ENCODE data around the gene CATSPERD. TPM values are rescaled to one million over a fixed set of nuclear protein-coding genes. Genes with fewer than 3 reads are reported as not detected.
A peak's percentile ranks its signal among the peaks of the same experiment; 100 is the strongest.

The CATSPERD gene
- total RNA-seq, 2 donors from 2014 or later = not detected

- no peaks in the 10 kb centered on the region for H3K27me3 ChIP-seq
- DNase-seq = no peak
- H3K27ac ChIP-seq = no peak overlapping the region
- no peaks in the 10 kb centered on the region for H3K9me3 ChIP-seq
- H3K36me3 ChIP-seq = no peaks in the 10 kb centered on the region
- intact Hi-C loops (cut with DNase I) = loop anchor here (5.0 kb wide), 1 partner anchor 71 kb away; no protein-coding TSS in a partner anchor
- no peak for TF ChIP-seq CTCF (IDR thresholded peaks at IDR 0.05)
- no peak overlapping the region for H3K4me3 ChIP-seq
- H3K9ac ChIP-seq (ENCODE audit: low read depth in 2 of 2, low read length in 2 of 2) = no peak overlapping the region
- H3K4me1 ChIP-seq = no peaks in the 10 kb centered on the region
Observed at GRCh38 chr19:5821521-5822180, 101.2 kb downstream of the CATSPERD start.

- no peak for DNase-seq
- Histone ChIP-seq H3K9ac (ENCODE audit: low read depth in 2 of 2, low read length in 2 of 2) (no peak overlapping the region), H3K4me1 (peaks cover 5% of the 10 kb centered on the region), H3K9me3 (no peaks in the 10 kb centered on the region), H3K27me3 (no peaks in the 10 kb centered on the region), H3K27ac (no peak overlapping the region), H3K4me3 (no peak overlapping the region), H3K36me3 (no peaks in the 10 kb centered on the region)
- intact Hi-C loops (cut with DNase I) = loop anchor here (5.0 kb wide), 1 partner anchor 70 kb away; no protein-coding TSS in a partner anchor
- no peak for TF ChIP-seq CTCF (IDR thresholded peaks at IDR 0.05)
Observed at GRCh38 chr19:5822181-5822844, 101.9 kb downstream of the CATSPERD start.

- no peaks in the 10 kb centered on the region for H3K9me3 ChIP-seq
- no peak overlapping the region for H3K9ac ChIP-seq (ENCODE audit: low read depth in 2 of 2, low read length in 2 of 2)
- peak; percentile 67 for DNase-seq
- no peak for TF ChIP-seq CTCF (IDR thresholded peaks at IDR 0.05)
- H3K4me3 ChIP-seq = no peak overlapping the region
- H3K27ac ChIP-seq = no peak overlapping the region
- H3K36me3 ChIP-seq = no peaks in the 10 kb centered on the region
- H3K4me1 ChIP-seq = peaks cover 10% of the 10 kb centered on the region
- H3K27me3 ChIP-seq = no peaks in the 10 kb centered on the region
- intact Hi-C loops (cut with DNase I) = loop anchor here (5.0 kb wide), 1 partner anchor 69 kb away; no protein-coding TSS in a partner anchor
Observed at GRCh38 chr19:5823579-5824281, 103.3 kb downstream of the CATSPERD start.

- H3K9ac ChIP-seq (ENCODE audit: low read depth in 2 of 2, low read length in 2 of 2) = no peak overlapping the region
- DNase-seq = no peak
- intact Hi-C loops (cut with DNase I) = loop anchor here (5.0 kb wide), 1 partner anchor 68 kb away; no protein-coding TSS in a partner anchor
- no peak overlapping the region for H3K4me3 ChIP-seq
- H3K36me3 ChIP-seq = no peaks in the 10 kb centered on the region
- H3K9me3 ChIP-seq = no peaks in the 10 kb centered on the region
- no peak for TF ChIP-seq CTCF (IDR thresholded peaks at IDR 0.05)
- peaks cover 10% of the 10 kb centered on the region for H3K4me1 ChIP-seq
- no peaks in the 10 kb centered on the region for H3K27me3 ChIP-seq
- H3K27ac ChIP-seq = no peak overlapping the region
Observed at GRCh38 chr19:5824751-5825150, 104.3 kb downstream of the CATSPERD start.

GRCh38 chr19:5825178-5825577 lies 104.7 kb downstream of the CATSPERD start:
- TF ChIP-seq CTCF (IDR thresholded peaks at IDR 0.05) = no peak
- Histone ChIP-seq H3K4me3 (no peak overlapping the region), H3K27me3 (no peaks in the 10 kb centered on the region), H3K4me1 (peaks cover 10% of the 10 kb centered on the region), H3K36me3 (no peaks in the 10 kb centered on the region), H3K27ac (no peak overlapping the region), H3K9me3 (no peaks in the 10 kb centered on the region), H3K9ac (ENCODE audit: low read depth in 2 of 2, low read length in 2 of 2) (no peak overlapping the region)
- intact Hi-C loops (cut with DNase I) = no loop called here
- no peak for DNase-seq

Data from colonic mucosa (tissue), 4 donors.